ENCODE measurements around the gene RRP1B. TPM values are rescaled to one million over a fixed set of nuclear protein-coding genes. Genes with fewer than 3 reads are reported as not detected.

The RRP1B gene
- total and polyA plus RNA-seq, 2 experiments from 2014 or later = 54.8 to 95.7 TPM

- H3K4me1 ChIP-seq (ENCODE audit: insufficient read depth) = no peaks in the 10 kb centered on the region
- Mint-ChIP-seq H3K27me3 (ENCODE audit: insufficient read depth, low read depth, poor library complexity) (peaks cover 4% of the 10 kb centered on the region), H3K27ac (no peak overlapping the region), H3K4me3 (no peak overlapping the region), H3K9me3 (no peaks in the 10 kb centered on the region), H3K36me3 (ENCODE audit: low read depth) (peaks cover 98% of the 10 kb centered on the region), H3K4me1 (no peaks in the 10 kb centered on the region)
- no peak overlapping the region for H3K4me3 ChIP-seq
- peaks cover 22% of the 10 kb centered on the region for H3K36me3 ChIP-seq (ENCODE audit: insufficient read depth)
- peaks cover 11% of the 10 kb centered on the region; the same call in 1 of the 2 replicates for H4K20me1 ChIP-seq (replicated peaks; ENCODE audit: insufficient read depth)
- no peak for TF ChIP-seq REST (IDR thresholded peaks at IDR 0.05; ENCODE audit: unreplicated experiment)
- no peak for TF ChIP-seq ZNF462 (CRISPR knock-in tag; IDR thresholded peaks at IDR 0.05)
- no peak for TF ChIP-seq JUNB (IDR thresholded peaks at IDR 0.05; ENCODE audit: unreplicated experiment)
- no peak for TF ChIP-seq NANOG (IDR thresholded peaks at IDR 0.05; ENCODE audit: borderline replicate concordance)
- TF ChIP-seq CREB1 (CRISPR knock-in tag; IDR thresholded peaks at IDR 0.05; ENCODE audit: low read depth) = no peak
- TF ChIP-seq POLR2AphosphoS5 (IDR thresholded peaks at IDR 0.05; ENCODE audit: low read depth) = no peak
- no peak for TF ChIP-seq ZNF331 (CRISPR knock-in tag; IDR thresholded peaks at IDR 0.05; ENCODE audit: low read depth)
- TF ChIP-seq CTCF (conservative IDR thresholded peaks at IDR 0.05; ENCODE audit: low read depth in 2 of 2) = no peak
- no peak for TF ChIP-seq STAT1 (IDR thresholded peaks at IDR 0.05; ENCODE audit: unreplicated experiment)
- no peaks in the 10 kb centered on the region for H3K27me3 ChIP-seq (ENCODE audit: insufficient read depth)
- no peak overlapping the region for H3K4me2 ChIP-seq
- no peak overlapping the region for H3K27ac ChIP-seq (ENCODE audit: low read depth)
- DNase-seq (ENCODE audit: low spot score) (no peak), ATAC-seq (no peak)
- H2AFZ ChIP-seq = no peak overlapping the region
- H3F3A ChIP-seq (replicated peaks; ENCODE audit: low read depth) = no peaks in the 10 kb centered on the region
- no peaks in the 10 kb centered on the region for H3K9me2 ChIP-seq (ENCODE audit: insufficient read depth)
- H3K79me2 ChIP-seq (replicated peaks; ENCODE audit: insufficient read depth) = no peaks in the 10 kb centered on the region
Observed at GRCh38 chr21:43689556-43690337, 30.4 kb downstream of the RRP1B start.

Data from GM23338 (cell line).